Limb (tissue), 2 donors: ENCODE data around the gene LCE3C.
"Not testable (repeated sequence)": the region's sequence is repeated elsewhere in the genome, so short reads cannot be mapped to it uniquely, and the experiment has no call there.

ENCODE experiments used
- DNase-seq, 2 donors: peaks; one replicate each; pipeline ENCODE4 v3.0.0-alpha.2; 2016; ENCODE audit errors: extremely low spot score in 2 of 2

LCE3C gene, protein sequence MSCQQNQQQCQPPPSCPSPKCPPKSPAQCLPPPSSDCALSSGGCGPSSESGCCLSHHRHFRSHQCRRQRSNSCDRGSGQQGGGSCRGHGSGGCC

DNA sequence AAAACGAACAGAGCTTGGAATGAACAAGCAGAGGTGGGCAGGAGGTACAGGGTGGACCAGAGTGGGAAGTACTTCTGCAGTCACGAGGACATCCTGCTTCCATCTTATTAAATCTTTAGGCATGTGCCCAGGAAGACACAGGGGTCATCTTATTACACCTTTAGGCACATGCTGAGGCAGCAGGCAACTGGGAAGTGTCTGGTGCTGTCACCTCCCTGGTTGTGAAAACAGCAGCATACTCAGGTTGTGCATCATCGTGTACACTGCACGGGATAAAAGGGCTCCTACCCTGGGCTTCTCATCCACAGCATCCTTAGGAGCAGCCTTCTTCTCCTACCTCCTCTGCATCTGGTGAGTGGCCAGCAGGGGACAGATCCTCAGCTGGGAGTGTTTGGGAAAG lies at the start of gene LCE3C:
TSS of gene LCE3C (plus strand) at position 301 of the 400 bp plus-strand sequence. CDS start 498 bp downstream, outside the sequence.
- no peak for DNase-seq

DNA sequence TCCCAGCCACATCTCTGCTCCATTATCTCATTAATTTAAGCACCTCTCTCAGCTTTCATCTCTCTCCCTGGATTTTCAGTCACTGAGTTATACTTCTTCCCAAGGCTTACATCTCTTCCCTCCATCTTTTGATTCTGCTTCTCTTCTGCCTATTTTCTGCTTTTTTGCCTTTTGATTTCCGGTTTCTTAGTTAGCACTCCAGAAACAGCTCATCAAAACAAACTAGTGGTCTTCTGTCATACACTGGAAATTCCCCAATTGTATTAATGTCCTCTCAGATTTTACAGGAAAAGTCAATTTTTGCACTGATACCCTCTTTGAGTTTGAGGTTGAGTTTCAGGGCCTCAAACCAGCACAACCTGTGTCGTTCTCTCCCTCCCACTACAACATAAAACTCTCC lies 34.9 kb upstream of the LCE3C start:
- DNase-seq = no peak

DNA sequence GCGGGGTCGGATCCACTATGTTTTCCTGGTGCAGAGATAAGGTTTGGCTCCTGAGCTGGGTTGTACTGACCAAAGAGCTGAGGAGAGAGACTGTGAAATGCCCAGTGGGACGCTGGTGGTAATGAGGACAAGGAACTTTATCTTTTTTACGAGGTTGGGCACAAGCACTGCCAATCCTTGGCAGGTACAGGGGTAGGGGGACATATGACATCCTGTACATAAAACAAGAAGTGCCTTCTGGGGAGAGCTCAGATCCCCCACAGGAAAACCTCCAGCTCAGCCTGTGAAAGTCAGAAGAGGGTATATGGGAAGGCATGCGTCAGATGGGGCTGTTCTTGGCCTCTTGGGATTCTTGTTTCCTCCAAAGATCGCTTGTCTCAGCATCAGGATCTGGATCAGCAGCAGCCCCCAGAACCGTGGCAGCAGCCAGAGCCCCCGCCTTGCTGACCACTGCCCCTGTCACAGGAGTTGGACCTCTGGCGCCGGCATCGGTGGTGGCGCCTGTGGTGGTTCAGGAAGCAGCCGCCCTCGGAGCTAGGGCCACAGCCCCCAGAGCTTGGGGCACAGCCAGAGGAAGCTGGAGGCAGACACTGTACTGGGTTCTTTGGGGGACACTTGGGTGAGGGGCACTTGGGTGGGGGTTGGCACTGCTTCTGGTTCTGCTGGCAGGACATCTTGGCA lies 34.4 kb upstream of the LCE3C start:
- no peak for DNase-seq

DNA sequence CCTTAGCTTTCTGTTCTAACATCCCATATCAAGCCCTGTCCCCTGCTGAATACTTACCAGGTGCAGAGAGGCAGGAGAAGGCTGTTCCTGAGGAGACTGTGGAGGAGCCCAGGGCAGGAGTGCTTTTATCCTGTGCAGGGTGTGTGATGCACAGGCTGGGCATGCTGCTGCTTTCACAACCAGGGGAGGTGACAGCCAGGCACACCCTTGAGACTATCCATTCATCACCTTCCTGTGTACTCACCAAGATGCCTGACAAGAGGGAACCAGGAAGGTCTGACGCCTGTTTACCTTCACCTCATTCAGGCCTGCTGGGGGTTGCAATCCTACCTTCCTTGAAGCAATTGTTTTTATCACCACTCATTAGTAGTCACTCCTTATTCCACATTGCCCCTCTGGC lies 33.4 kb upstream of the LCE3C start, which contains the start of gene LCE3E:
TSS of gene LCE3E (minus strand) at position 100 of the 400 bp plus-strand sequence. CDS start 572 bp downstream, outside the sequence.
- DNase-seq = no peak

DNA sequence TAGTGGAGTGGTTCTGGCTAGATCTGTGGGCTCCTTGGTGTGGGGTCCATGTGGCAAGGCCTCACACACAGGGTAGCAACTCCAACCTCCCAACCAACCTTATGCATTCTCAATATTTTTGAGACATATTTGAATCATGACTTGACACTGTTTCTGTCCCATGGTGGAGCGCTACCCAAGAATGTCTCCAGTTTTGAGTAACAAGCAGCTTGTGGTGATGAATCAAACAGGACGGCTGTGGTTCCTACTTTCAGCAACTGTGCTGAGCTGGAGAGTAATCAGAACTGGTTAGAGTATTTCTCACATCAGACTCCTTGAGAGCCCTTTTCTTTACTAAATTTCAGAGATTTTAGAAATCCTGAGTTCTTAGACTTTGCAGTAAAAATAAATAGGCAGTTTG lies 22.9 kb upstream of the LCE3C start:
- DNase-seq = no peak

DNA sequence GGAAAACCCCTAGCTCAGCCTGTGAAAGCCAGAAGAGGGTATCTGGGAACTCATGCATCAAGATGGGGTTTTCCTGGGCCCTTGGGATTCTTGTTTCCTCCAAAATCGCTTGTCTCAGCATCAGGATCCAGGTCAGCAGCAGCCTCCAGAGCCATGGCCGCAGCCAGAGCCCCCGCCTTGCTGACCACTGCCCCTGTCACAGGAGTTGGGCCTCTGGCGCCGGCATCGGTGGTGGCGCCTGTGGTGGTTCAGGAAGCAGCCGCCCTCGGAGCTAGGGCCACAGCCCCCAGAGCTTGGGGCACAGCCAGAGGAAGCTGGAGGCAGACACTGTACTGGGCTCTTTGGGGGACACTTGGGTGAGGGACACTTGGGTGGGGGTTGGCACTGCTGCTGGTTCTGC lies 20.5 kb upstream of the LCE3C start:
- not testable (repeated sequence) for DNase-seq

DNA sequence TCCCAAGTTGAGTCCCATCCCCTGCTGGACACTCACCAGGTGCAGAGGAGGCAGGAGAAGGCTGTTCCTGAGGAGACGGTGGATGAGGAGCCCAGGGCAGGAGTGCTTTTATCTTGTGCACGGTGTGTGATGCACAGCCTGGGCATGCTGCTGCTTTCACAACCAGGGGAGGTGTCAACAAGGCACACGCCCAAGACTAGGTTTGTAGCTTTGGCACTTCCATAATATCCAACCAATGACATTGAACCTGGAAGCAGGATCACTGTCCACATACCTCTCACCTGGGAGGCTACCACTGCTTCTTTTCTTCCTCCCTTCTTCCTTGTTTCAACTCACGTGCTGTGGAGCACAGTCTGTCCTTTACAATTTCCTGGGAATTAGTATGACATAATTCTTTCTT lies 19.6 kb upstream of the LCE3C start, which contains the start of gene LCE3D:
TSS of gene LCE3D (minus strand) at position 84 of the 400 bp plus-strand sequence. CDS start 580 bp downstream, outside the sequence.
- DNase-seq = no peak

DNA sequence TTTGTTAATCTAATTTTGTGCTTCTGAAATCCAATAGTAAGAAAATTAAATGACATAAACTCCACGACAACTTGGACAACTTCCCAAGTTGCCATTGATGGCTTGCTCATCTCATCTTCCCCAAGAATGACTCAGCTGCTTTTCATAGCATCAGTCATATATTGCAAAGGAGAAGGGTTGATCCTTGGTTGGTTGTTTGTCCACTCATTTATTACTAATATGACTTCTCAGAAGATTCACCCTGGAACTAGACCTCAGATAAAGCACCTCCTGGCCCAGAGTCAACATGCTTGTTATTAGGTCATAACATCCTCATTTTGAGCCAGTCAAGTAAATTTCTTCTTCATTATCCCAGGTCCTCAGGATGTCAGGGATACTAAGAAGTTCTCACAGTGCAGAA lies 17.4 kb upstream of the LCE3C start:
- DNase-seq = no peak

DNA sequence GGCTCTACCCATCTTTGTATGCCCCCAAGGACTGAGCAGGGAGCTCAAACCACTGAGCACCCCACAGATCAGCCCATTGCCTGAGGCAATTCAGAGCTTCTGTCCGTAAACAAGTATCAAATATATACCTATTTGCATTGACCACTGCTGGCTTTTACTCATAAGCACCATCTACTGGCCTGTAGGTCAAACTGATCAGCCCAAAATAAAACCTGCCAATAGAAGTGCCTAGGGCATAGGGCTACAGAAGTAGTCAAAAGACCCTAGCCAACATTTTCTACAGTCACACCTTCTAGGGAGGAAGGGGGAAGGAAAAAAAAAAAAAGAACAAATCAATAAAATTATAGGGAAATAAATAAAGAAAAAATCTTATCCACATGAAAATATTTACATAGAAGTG lies 14.4 kb upstream of the LCE3C start:
- DNase-seq = no peak

DNA sequence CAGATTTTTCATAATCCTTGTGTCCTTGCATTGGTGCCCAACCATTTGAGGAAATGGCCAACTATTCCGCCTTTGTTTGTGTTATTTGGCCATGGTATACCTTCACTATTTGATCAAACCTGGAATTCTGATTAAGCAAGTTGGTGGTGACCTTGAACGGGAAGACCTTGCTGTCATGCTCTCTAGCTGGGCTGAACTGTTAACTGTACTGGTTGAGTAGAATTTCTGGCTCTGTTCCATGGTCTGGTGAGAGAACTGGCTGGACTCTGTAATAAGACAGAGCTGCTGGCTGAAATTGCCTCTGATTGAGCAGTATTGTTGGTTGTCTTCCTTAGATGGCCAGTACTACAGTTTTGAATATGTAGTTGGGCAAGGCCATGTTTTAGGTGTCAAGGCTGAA lies 3.0 kb upstream of the LCE3C start:
- no peak for DNase-seq

DNA sequence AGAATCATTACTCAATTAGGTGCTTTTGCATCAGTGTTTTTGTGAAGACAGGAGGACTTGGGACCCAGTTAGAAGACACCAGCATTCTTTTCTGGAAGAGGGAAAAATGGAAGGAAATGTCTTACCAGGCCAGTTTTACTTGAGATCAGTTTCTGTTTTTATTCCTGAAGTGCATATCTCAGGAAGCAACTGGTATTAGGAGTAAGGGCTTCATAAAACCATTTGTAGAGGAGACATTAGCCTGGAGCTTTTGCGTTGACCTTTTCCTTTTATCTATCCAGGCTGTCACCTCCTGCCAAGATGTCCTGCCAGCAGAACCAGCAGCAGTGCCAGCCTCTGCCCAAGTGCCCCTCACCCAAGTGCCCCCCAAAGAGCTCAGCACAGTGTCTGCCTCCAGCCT lies 13.5 kb downstream of the LCE3C start, which contains the start of gene LCE3B:
TSS of gene LCE3B (plus strand) at position 301 of the 400 bp plus-strand sequence. CDS start at position 301, 0 bp downstream.
- DNase-seq = no peak

DNA sequence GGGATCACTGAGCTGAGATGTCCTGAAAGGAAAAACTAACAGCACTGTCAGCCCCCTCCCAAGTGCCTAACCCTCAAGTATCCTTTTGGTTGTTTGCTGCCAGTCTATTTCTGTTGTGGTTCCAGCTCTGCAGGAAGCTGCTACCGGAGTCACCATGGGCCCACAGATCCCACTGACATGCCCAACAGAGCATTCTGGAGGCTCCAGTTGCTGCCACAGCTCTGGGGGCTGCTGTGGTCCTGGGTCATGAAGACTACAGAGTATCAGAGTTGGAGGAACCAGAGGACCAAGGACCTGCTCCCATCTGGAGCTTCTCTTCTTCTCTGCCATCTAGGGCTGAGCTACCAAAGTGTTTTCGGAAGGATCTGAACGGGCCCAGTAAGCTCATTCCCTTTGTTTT lies 22.0 kb downstream of the LCE3C start:
- DNase-seq = no peak

DNA sequence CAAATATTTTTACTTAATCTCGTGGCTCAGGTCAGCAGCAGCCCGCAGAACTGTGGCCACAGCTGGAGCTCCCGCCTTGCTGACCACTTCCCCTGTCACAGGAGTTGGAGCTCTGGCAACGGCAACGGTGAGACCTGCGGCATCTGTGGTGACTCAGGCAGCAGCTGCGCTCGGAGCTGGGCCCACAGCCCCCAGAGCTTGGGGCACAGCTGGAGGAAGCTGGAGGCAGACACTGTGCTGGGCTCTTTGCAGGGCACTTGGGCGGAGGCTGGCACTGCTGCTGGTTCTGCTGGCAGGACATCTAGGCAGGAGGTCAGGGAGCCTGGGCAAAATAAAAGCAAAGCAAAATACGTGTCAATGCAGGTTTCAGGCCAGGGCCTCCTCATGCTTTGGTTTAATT lies 22.8 kb downstream of the LCE3C start, which contains the start of gene LCE3A:
TSS of gene LCE3A (minus strand) at position 301 of the 400 bp plus-strand sequence. CDS start at position 301, 0 bp downstream.
- no peak for DNase-seq

DNA sequence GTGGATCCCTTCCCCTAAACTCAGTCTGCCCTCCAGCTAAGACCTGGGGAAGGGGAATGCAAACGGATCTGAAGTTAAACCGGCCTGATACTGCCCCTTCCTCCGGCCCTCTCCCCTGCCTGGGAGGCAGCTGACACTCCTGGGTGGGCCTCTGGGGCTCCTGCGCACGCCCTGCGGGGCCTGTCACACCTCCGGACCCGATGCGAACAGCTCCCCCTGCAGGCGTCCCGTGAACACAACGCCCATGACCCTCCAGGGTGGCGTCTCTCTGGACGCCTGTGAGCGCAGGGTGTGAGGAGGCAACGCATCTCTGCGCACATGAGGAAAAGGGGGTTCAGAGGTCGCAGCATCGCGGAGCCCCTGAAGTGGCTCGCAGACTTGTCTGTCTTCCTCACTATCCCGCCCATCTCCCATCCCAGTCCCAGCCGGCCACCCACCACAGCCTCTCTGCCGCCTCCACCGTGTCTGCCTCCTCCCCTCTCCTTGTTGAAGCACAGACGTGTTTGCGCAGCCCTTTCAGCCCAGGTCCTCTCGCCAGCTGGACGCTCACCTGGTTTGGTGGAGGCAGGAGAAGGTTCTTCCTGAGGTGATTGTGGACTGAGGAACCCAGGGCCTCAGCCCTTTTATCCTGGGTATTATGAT lies 23.3 kb downstream of the LCE3C start:
- no peak for DNase-seq

DNA sequence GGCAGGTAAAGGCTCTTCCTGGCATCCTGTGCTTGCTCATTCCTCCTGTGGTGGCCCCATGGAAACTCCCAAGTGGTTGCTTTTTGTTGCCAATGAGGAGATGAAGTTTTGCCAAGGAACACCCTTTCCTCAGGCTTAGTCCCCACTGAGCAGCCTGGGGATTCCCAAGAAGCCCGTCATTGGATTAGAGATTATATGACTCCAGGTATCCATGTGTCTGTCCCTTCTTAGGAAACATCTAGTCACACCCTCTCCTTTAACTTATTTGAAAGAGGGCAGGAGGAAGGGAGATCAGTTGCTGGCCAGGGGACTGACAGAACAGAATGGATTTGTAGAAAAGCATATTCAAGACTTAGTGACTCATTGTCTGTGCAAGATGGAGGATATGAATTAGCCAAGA lies 26.7 kb downstream of the LCE3C start:
- no peak for DNase-seq

DNA sequence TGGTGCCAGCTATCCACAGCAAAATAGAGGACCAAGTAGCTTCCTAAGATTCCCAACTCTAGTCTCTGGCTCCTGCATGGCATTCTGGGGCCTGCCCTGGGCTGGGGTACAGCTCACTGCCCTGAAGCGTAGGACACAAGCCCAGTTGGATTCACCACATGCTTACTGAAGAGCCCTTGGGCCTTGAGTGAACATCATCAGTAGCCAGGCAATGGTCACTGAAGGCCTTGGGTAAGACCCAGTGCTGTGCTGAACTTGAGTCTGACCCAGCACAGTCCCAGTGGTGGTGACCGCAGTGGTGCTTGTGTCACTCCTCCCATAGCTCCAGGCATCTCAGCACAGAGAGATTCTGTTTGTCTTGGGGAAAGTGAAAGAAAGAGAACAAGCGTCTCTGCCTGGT lies 30.6 kb downstream of the LCE3C start:
- no peak for DNase-seq

DNA sequence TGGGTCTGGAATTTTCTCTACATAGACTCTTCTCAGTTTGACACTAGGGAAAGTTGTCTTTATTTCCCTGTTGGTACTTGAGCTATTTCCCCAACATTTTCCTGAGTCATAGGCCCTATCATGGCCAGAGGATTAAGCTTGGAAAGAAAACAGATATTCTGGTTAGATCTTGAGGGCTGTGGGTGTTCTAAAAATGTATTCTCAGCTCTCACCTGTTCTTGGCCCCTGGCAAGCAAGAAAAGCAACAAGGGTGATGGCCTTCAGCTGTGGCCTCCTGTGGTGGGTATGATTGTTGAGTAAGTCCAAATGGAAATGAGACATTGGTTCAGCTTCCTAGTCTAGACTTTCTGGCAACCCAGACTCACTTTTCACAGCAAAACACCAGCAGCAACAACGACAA lies 40.3 kb downstream of the LCE3C start:
- no peak for DNase-seq

DNA sequence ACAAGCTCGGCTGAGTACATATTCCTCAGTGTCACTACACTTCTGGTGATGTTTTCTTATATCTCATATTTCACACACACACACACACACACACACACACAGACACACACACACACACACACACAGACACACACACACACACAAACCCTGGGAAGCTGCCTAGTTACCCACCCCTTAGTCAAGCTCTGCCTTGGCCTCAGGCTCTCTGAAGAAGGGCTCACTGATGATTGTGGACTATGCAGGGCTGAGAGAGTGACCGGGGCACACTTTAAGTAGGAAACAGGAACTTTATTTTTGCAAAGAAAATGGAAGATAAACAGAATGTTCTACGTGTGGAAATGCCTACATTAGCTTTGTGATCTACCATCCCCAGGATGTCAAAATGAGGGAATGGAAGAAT lies 43.9 kb downstream of the LCE3C start:
- no peak for DNase-seq

DNA sequence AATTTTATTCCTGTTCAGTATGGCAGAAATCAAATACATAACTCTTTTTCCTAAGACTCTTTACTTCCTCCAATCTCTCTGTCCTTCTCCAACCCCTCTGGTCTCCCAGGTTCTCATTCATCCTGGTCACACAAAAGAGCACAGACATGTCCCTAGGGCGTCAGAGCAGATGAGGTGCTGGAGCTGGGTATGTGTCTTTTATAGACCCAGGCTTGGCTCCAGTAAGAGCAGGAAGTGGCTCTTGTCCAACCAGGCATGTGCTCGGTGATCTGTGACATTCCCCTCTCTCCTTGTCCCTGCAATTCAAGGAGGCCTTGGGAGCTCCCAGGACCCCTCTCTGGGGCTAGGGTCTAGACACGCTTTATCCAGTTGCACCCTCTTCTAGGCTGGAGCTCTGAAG lies 45.1 kb downstream of the LCE3C start:
- no peak for DNase-seq

DNA sequence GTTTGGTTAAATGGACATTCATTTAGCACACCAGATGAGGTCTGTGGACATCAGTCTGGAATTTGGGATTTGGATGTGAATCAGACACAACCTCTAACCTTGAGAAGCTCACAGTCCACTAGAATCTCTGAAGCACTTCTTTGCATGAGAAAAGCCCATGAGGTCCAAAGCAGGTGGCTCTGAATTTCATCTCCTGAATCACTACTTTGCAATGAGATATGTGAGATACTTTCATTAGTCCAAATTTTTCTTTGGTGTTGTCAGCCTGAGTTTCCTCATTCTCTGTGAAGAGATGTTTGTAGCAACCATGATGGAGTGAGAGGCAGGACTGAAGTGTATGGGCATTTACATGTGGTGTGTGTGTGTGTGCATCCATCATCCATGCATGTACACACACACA lies 46.6 kb downstream of the LCE3C start:
- DNase-seq = no peak
